ENCODE results near the gene RAP1GDS1. TPM values are rescaled to one million over a fixed set of nuclear protein-coding genes. Genes with fewer than 3 reads are reported as not detected.
"Not testable (repeated sequence)": the region's sequence is repeated elsewhere in the genome, so short reads cannot be mapped to it uniquely, and the experiment has no call there.

RAP1GDS1 gene
- total and polyA plus RNA-seq, 10 donors: 13.5 to 55.1 (median 46.4) TPM

DNA sequence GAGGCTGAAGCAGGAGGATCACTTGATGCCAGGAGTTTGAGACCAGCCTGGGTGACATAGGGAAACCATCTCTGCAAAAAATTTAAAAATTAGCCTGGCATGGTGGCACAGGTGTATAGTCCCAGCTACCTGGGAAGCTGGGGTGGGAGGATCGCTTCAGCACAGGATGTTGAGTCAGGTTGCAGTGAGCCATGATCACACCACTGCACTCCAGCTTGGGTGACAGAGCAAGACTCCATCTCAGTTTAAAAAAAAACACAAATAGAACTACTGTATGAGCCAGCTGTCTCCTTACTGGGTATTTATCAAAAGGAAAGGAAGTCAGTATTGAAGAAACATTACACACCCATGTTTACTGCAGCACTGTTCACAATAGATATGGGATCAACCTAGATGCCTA, 138.7 kb downstream of the RAP1GDS1 start:
- DNase-seq: no peak
- Histone ChIP-seq H3K27me3 (replicated peaks in 1 of 7) (no peaks in the 10 kb centered on the region), H3K36me3 (peaks cover 0 to 27% (median 2%) of the 10 kb centered on the region in 6 donors), H3K4me3 (no peak overlapping the region), H3K4me1 (no peaks in the 10 kb centered on the region), H3K27ac (no peak overlapping the region), H3K9me3 (no peaks in the 10 kb centered on the region)
- intact Hi-C loops (cut with DNase I; ENCODE audit: low total_unique reads): no loop called here
- WGBS, 5 donors: 87 to 100% (median 94%) methylated on average over 1 of the region's 1 CpG
- TF ChIP-seq, protein P1, sequence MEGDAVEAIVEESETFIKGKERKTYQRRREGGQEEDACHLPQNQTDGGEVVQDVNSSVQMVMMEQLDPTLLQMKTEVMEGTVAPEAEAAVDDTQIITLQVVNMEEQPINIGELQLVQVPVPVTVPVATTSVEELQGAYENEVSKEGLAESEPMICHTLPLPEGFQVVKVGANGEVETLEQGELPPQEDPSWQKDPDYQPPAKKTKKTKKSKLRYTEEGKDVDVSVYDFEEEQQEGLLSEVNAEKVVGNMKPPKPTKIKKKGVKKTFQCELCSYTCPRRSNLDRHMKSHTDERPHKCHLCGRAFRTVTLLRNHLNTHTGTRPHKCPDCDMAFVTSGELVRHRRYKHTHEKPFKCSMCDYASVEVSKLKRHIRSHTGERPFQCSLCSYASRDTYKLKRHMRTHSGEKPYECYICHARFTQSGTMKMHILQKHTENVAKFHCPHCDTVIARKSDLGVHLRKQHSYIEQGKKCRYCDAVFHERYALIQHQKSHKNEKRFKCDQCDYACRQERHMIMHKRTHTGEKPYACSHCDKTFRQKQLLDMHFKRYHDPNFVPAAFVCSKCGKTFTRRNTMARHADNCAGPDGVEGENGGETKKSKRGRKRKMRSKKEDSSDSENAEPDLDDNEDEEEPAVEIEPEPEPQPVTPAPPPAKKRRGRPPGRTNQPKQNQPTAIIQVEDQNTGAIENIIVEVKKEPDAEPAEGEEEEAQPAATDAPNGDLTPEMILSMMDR (IDR thresholded peaks at IDR 0.05 in 8 of 11, conservative IDR thresholded peaks at IDR 0.05 in 3 of 11): no peak
- TF ChIP-seq POLR2A (IDR thresholded peaks at IDR 0.05): no peak
- TF ChIP-seq POLR2AphosphoS5 (IDR thresholded peaks at IDR 0.05): no peak

DNA sequence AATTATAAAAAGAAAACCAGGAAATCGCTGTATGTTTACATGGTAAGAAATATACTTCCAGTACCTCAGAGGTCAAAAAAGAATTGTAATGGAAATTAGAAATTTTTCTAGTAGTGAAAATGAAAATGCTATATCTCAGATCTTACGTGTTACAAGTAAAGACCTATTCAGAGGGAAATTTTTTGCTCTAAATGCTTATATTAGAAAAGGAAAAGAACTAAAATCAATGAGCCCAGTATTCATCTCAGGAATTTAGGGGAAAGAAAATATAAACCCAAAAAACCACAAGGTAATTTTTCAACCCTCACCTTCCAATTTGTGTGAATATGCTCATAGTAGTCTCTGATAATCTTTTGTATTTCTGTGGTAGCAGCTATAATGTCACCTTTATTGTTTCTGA, 145.6 kb downstream of the RAP1GDS1 start:
- 69 to 88% (median 76%) methylated on average over 2 of the region's 2 CpGs for WGBS, 5 donors
- Histone ChIP-seq H3K4me1 (no peaks in the 10 kb centered on the region), H3K4me3 (no peak overlapping the region), H3K27me3 (replicated peaks in 1 of 7) (no peaks in the 10 kb centered on the region), H3K36me3 (peaks cover 0 to 55% (median under 1%) of the 10 kb centered on the region in 6 donors), H3K9me3 (peaks cover 0 to 11% (median 4%) of the 10 kb centered on the region in 8 donors), H3K27ac (no peak overlapping the region)
- TF ChIP-seq, protein P1 (IDR thresholded peaks at IDR 0.05 in 8 of 11, conservative IDR thresholded peaks at IDR 0.05 in 3 of 11): no peak
- TF ChIP-seq POLR2AphosphoS5 (IDR thresholded peaks at IDR 0.05): no peak
- no peak for TF ChIP-seq POLR2A (IDR thresholded peaks at IDR 0.05)
- DNase-seq: no peak
- intact Hi-C loops (cut with DNase I; ENCODE audit: low total_unique reads): no loop called here

DNA sequence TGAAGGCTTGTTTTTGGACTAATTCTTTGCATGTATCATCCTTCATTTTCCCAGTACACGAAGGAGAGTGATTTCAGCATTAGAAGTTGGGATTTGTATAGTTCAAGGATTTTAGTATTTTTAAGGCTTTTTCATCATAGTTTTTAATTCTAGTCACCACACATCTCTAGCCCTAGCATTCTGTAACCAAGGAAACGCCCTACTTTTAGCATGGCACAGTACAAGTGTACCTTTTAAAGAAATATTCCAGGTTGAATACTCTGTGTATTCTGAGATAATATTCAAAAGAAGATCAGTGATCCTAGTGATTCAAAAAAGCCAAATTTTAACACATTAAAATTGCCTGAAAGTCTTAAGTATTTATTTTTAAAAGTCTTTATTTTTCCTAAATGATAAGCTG, 150.5 kb downstream of the RAP1GDS1 start:
- H3K27ac ChIP-seq: no peak overlapping the region
- no peak for DNase-seq
- H3K4me3 ChIP-seq: no peak overlapping the region
- TF ChIP-seq, protein P1 (IDR thresholded peaks at IDR 0.05 in 8 of 11, conservative IDR thresholded peaks at IDR 0.05 in 3 of 11): no peak
- TF ChIP-seq POLR2AphosphoS5 (IDR thresholded peaks at IDR 0.05) (no peak), POLR2A (IDR thresholded peaks at IDR 0.05) (no peak)
- peaks cover 0 to 26% (median 18%) of the 10 kb centered on the region in 8 donors for H3K9me3 ChIP-seq
- H3K36me3 ChIP-seq: peaks cover 0 to 60% (median 9%) of the 10 kb centered on the region in 6 donors
- 95 to 99% (median 97%) methylated on average over 2 of the region's 2 CpGs for WGBS, 5 donors
- H3K4me1 ChIP-seq: no peaks in the 10 kb centered on the region
- no peaks in the 10 kb centered on the region for H3K27me3 ChIP-seq (replicated peaks in 1 of 7)
- intact Hi-C loops (cut with DNase I; ENCODE audit: low total_unique reads): no loop called here

DNA sequence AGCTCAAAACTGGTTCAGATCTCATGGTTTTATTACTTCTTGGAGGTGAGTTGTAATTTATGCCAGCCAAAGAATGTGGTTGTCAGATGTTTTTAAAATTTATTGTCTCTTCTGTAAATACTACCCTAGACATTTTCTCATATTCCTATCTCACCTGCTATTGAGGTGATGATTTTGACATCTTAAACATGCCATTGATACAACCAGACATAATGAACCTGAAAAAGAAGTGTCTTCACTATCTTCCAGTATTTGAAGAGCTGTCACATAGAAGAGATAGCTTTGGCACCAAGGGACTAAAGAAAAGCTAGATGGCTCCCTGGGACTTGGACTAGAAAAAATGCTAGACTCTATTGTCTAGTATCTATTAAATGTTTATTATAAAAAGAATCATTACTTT, 155.7 kb downstream of the RAP1GDS1 start:
- peaks cover 0 to 73% (median 34%) of the 10 kb centered on the region in 6 donors for H3K36me3 ChIP-seq
- H3K4me3 ChIP-seq: no peak overlapping the region
- H3K27me3 ChIP-seq (replicated peaks in 1 of 7): no peaks in the 10 kb centered on the region
- no peak for DNase-seq
- no peaks in the 10 kb centered on the region for H3K4me1 ChIP-seq
- H3K9me3 ChIP-seq: peaks cover 0 to 15% (median 14%) of the 10 kb centered on the region in 8 donors
- H3K27ac ChIP-seq: no peak overlapping the region
- TF ChIP-seq POLR2A (IDR thresholded peaks at IDR 0.05) (no peak), POLR2AphosphoS5 (IDR thresholded peaks at IDR 0.05) (no peak)
- TF ChIP-seq, protein P1 (IDR thresholded peaks at IDR 0.05 in 8 of 11, conservative IDR thresholded peaks at IDR 0.05 in 3 of 11): no peak
- intact Hi-C loops (cut with DNase I; ENCODE audit: low total_unique reads): no loop called here

DNA sequence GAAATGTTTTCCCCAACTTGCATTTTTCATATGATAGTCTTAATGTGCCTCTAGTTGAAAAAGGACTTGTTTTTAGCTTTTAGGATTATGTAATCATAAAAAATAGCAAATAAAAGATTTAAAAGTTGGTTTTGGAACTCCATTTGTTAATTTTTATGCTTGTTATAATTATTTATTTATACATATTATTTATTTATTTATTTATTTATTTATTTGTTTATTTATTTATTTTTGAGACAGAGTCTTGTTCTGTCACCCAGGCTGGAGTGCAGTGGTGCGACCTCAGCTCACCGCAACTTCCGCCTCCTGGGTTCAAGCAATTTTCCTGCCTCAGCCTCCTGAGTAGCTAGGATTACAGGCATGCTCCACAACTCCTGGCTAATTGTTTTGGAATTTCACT, 159.0 kb downstream of the RAP1GDS1 start:
- H3K9me3 ChIP-seq; H3K4me1 ChIP-seq; H3K27ac ChIP-seq; DNase-seq; intact Hi-C loops (cut with DNase I; ENCODE audit: low total_unique reads); H3K27me3 ChIP-seq (replicated peaks in 1 of 7); H3K4me3 ChIP-seq: not testable (repeated sequence)
- WGBS, 5 donors: 94 to 100% (median 98%) methylated on average over 3 of the region's 3 CpGs
- H3K36me3 ChIP-seq: peaks cover 8 to 89% (median 45%) of the 10 kb centered on the region in 6 donors
